ENCODE data around the gene PDE3B.
A peak's percentile ranks its signal among the peaks of the same experiment; 100 is the strongest.

The PDE3B gene

GRCh38 chr11:14892036-14892556 lies 248.5 kb downstream of the PDE3B start, which contains the start of gene CYP2R1:
TSS of gene CYP2R1 (minus strand) at chr11:14892231. CDS start at chr11:14892205, 26 bp downstream.
- peak; percentile 81 for DNase-seq

GRCh38 chr11:14892577-14892976 lies 249.0 kb downstream of the PDE3B start:
- no peak for DNase-seq

- DNase-seq, result no peak
Observed at GRCh38 chr11:14894657-14895598, 251.3 kb downstream of the PDE3B start.

GRCh38 chr11:14898355-14898754 lies 254.8 kb downstream of the PDE3B start:
- no peak for DNase-seq

GRCh38 chr11:14898906-14899305 lies 255.3 kb downstream of the PDE3B start:
- DNase-seq, result no peak

- DNase-seq, result no peak
Observed at GRCh38 chr11:14902650-14903350, 259.2 kb downstream of the PDE3B start.

- DNase-seq, result no peak
Observed at GRCh38 chr11:14904745-14905103, 261.1 kb downstream of the PDE3B start.

- DNase-seq, result no peak
Observed at GRCh38 chr11:14905104-14906033, 261.8 kb downstream of the PDE3B start.

- DNase-seq, result no peak
Observed at GRCh38 chr11:14906578-14906977, 263.0 kb downstream of the PDE3B start.

- no peak for DNase-seq
Observed at GRCh38 chr11:14906993-14907392, 263.4 kb downstream of the PDE3B start.

GRCh38 chr11:14907411-14908213 lies 264.0 kb downstream of the PDE3B start:
- peak; percentile 25 for DNase-seq

- no peak for DNase-seq
Observed at GRCh38 chr11:14908214-14908880, 264.7 kb downstream of the PDE3B start.

GRCh38 chr11:14914536-14914935 lies 270.9 kb downstream of the PDE3B start:
- no peak for DNase-seq

- DNase-seq, result no peak
Observed at GRCh38 chr11:14916403-14916802, 272.8 kb downstream of the PDE3B start.

Measured in T1000 (cell line).